ENCODE results near the gene PSEN1. TPM values are rescaled to one million over a fixed set of nuclear protein-coding genes. Genes with fewer than 3 reads are reported as not detected.

Gene PSEN1
- total RNA-seq, 1 experiment from 2014 or later: 39.3 TPM

DNA sequence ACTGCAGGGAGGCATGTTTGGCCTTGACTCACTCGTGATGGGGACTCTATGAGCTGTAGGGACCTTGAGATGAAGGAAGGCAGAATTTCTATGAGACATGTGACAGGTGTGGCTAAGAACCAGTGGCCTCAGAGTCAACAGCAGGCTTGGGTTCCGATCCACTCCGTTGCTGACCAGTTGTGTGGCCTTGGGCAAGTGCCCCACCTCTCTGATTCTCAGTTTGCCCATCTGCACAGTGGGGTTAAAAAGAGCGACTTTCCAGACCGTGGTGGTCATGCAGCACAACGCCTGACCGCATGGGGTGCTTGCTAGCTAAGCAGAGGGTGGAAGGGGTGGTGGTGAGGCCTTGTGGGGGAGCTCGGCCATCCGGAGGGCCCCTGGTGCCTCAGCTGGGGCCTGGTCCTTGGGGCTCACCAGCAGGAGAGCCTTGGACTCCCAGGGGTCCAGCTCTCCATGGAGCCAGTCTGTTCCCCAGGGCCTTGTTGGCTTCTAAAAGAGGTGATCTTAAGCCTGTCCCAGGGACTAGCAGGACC lies 119.5 kb downstream of the PSEN1 start:
- DNase-seq (ENCODE audit: low read depth, low spot score) (no peak), ATAC-seq (no peak)
- Histone ChIP-seq H3K4me1 (ENCODE audit: control insufficient read depth, insufficient read depth, low read length) (no peaks in the 10 kb centered on the region), H3K36me3 (ENCODE audit: control insufficient read depth, insufficient read depth, low read length) (no peaks in the 10 kb centered on the region), H3K27me3 (ENCODE audit: control insufficient read depth, insufficient read depth, low read length) (no peaks in the 10 kb centered on the region), H3K4me3 (ENCODE audit: low read depth in 2 of 2, low read length in 2 of 2) (no peak overlapping the region), H3K27ac (ENCODE audit: low read length) (no peak overlapping the region), H3K9me3 (ENCODE audit: control insufficient read depth, insufficient read depth, low read depth, low read length) (no peaks in the 10 kb centered on the region)
- TF ChIP-seq CTCF (IDR thresholded peaks at IDR 0.05): no peak
- no peak for TF ChIP-seq TCF7L2 (IDR thresholded peaks at IDR 0.05; ENCODE audit: low read depth, low read length)
- TF ChIP-seq POLR2AphosphoS5 (IDR thresholded peaks at IDR 0.05; ENCODE audit: low read depth, low read length): no peak
- no peak for TF ChIP-seq SIN3A (IDR thresholded peaks at IDR 0.05; ENCODE audit: borderline replicate concordance, insufficient read depth, low read depth, low read length)
- TF ChIP-seq, protein P1, sequence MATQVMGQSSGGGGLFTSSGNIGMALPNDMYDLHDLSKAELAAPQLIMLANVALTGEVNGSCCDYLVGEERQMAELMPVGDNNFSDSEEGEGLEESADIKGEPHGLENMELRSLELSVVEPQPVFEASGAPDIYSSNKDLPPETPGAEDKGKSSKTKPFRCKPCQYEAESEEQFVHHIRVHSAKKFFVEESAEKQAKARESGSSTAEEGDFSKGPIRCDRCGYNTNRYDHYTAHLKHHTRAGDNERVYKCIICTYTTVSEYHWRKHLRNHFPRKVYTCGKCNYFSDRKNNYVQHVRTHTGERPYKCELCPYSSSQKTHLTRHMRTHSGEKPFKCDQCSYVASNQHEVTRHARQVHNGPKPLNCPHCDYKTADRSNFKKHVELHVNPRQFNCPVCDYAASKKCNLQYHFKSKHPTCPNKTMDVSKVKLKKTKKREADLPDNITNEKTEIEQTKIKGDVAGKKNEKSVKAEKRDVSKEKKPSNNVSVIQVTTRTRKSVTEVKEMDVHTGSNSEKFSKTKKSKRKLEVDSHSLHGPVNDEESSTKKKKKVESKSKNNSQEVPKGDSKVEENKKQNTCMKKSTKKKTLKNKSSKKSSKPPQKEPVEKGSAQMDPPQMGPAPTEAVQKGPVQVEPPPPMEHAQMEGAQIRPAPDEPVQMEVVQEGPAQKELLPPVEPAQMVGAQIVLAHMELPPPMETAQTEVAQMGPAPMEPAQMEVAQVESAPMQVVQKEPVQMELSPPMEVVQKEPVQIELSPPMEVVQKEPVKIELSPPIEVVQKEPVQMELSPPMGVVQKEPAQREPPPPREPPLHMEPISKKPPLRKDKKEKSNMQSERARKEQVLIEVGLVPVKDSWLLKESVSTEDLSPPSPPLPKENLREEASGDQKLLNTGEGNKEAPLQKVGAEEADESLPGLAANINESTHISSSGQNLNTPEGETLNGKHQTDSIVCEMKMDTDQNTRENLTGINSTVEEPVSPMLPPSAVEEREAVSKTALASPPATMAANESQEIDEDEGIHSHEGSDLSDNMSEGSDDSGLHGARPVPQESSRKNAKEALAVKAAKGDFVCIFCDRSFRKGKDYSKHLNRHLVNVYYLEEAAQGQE (IDR thresholded peaks at IDR 0.05; ENCODE audit: insufficient read depth in 1 of 2, low read depth in 2 of 2, low read length in 1 of 2): no peak
- intact Hi-C loops (cut with micrococcal nuclease; ENCODE audit: unreplicated experiment) (no loop called here), in situ Hi-C loops (cut with HindIII; ENCODE audit: low pct_unique_long_range_greater_than_20kb, low sequenced_read_pairs) (no loop called here)
- CTCF ChIA-PET: no interaction called here
- POLR2A ChIA-PET: no interaction called here
- BruUV-seq (replicated peaks): no TSS peak

GRCh38 chr14:73258076-73258475 lies 121.8 kb downstream of the PSEN1 start:
- H3K27ac ChIP-seq (ENCODE audit: low read length): no peak overlapping the region
- H3K4me1 ChIP-seq (ENCODE audit: control insufficient read depth, insufficient read depth, low read length): no peaks in the 10 kb centered on the region
- intact Hi-C loops (cut with micrococcal nuclease; ENCODE audit: unreplicated experiment) (no loop called here), in situ Hi-C loops (cut with HindIII; ENCODE audit: low pct_unique_long_range_greater_than_20kb, low sequenced_read_pairs) (no loop called here)
- TF ChIP-seq POLR2AphosphoS5 (IDR thresholded peaks at IDR 0.05; ENCODE audit: low read depth, low read length): no peak
- TF ChIP-seq, protein P1 (IDR thresholded peaks at IDR 0.05; ENCODE audit: insufficient read depth in 1 of 2, low read depth in 2 of 2, low read length in 1 of 2): no peak
- TF ChIP-seq SIN3A (IDR thresholded peaks at IDR 0.05; ENCODE audit: borderline replicate concordance, insufficient read depth, low read depth, low read length): no peak
- no peak for TF ChIP-seq CTCF (IDR thresholded peaks at IDR 0.05)
- TF ChIP-seq TCF7L2 (IDR thresholded peaks at IDR 0.05; ENCODE audit: low read depth, low read length): no peak
- no TSS peak for BruUV-seq (replicated peaks)
- H3K9me3 ChIP-seq (ENCODE audit: control insufficient read depth, insufficient read depth, low read depth, low read length): no peaks in the 10 kb centered on the region
- ChIA-PET POLR2A (no interaction called here), CTCF (no interaction called here)
- no peaks in the 10 kb centered on the region for H3K36me3 ChIP-seq (ENCODE audit: control insufficient read depth, insufficient read depth, low read length)
- ATAC-seq (no peak), DNase-seq (ENCODE audit: low read depth, low spot score) (no peak)
- H3K4me3 ChIP-seq (ENCODE audit: low read depth in 2 of 2, low read length in 2 of 2): no peak overlapping the region
- H3K27me3 ChIP-seq (ENCODE audit: control insufficient read depth, insufficient read depth, low read length): no peaks in the 10 kb centered on the region

Data from Panc1 (cell line).